AG10803 (cell line): Measurements from ENCODE around the gene NSD2.

Experiments used
- DNase-seq: peaks from one replicate; pipeline ENCODE4 v3.0.0; 2010; ENCODE audit warnings: low read depth
- H3K4me3 ChIP-seq: 2 replicates; pipeline ENCODE4 v1.5.1; 2011; ENCODE audit warnings: mild to moderate bottlenecking, low read length, control low read depth
- CTCF ChIP-seq: conservative IDR thresholded peaks from 2 replicates; pipeline ENCODE4 v1.5.1; 2011; ENCODE audit warnings: mild to moderate bottlenecking, low read length, control low read depth, inconsistent platforms

The NSD2 gene

GRCh38 chr4:1851575-1852410 lies 19.4 kb upstream of the NSD2 start:
- H3K4me3 ChIP-seq: no peak overlapping the region
- DNase-seq: peak; percentile 18
- TF ChIP-seq CTCF: no peak

- TF ChIP-seq CTCF: no peak
- H3K4me3 ChIP-seq: no peak overlapping the region
- no peak for DNase-seq
Observed at GRCh38 chr4:1852904-1853623, 18.1 kb upstream of the NSD2 start.

- no peak for DNase-seq
- peak overlapping the region; percentile 90 for H3K4me3 ChIP-seq
- TF ChIP-seq CTCF: no peak
Observed at GRCh38 chr4:1854752-1855151, 16.4 kb upstream of the NSD2 start.

- no peak for TF ChIP-seq CTCF
- no peak for DNase-seq
- peak overlapping the region; percentile 90 for H3K4me3 ChIP-seq
Observed at GRCh38 chr4:1855333-1856070, 15.7 kb upstream of the NSD2 start.

GRCh38 chr4:1856071-1856942 lies 14.9 kb upstream of the NSD2 start, which contains the start of gene LETM1:
Gene LETM1, minus strand, starts transcription at chr4:1856156. Its CDS starts 206 bp downstream, at chr4:1855950.
- DNase-seq: peak; percentile 96
- TF ChIP-seq CTCF: 0 out of 2 replicates have a peak, but pooled peaks have one; percentile 10
- peak within 1 kb of the TSS; percentile 90 for H3K4me3 ChIP-seq

- no peak for DNase-seq
- H3K4me3 ChIP-seq: peak overlapping the region; percentile 90
- TF ChIP-seq CTCF: no peak
Observed at GRCh38 chr4:1856943-1857699, 14.1 kb upstream of the NSD2 start.
